ENCODE data around the gene TOR1AIP2. TPM values are rescaled to one million over a fixed set of nuclear protein-coding genes. Genes with fewer than 3 reads are reported as not detected.

TOR1AIP2 gene
- total and polyA plus RNA-seq, 2 of the 8 experiments (the other 6 are each of a cell fraction or from before 2014, with no cell fraction given) = 12.1 to 75.2 TPM

- ChIA-PET CTCF (ENCODE audit: partially characterized antibody) (interaction anchor here (1.1 to 2.3 kb wide), 4 partner anchors 9 to 313 kb away, joined by 3 to 8 read pairs (median 4); no protein-coding TSS in a partner anchor), POLR2A (ENCODE audit: partially characterized antibody) (interaction anchor here (0.8 kb wide), 1 partner anchor 9 kb away, joined by 3 read pairs; no protein-coding TSS in a partner anchor)
- H4K91ac ChIP-seq (replicated peaks; ENCODE audit: insufficient read length, low read length) = no peak overlapping the region
- peaks cover 0 to 13% of the 10 kb centered on the region in 2 experiments; a peak in 2 of 4 replicates for H3K79me2 ChIP-seq (ENCODE audit: control insufficient read depth in 1 of 2, insufficient read depth in 2 of 2, low read length in 2 of 2)
- peaks cover 4 to 5% of the 10 kb centered on the region in 2 experiments for H4K20me1 ChIP-seq (replicated peaks in 1 of 2; ENCODE audit: control insufficient read depth in 1 of 2, insufficient read depth in 2 of 2, low read length in 2 of 2)
- no peak for FAIRE-seq
- no peaks in the 10 kb centered on the region for H3K27me3 ChIP-seq (replicated peaks in 1 of 4; ENCODE audit: control insufficient read depth in 3 of 4, extremely low read depth in 1 of 4, insufficient read depth in 3 of 4, low read length in 3 of 4)
- H2BK15ac ChIP-seq (ENCODE audit: low read length) = no peak overlapping the region
- H2BK5ac ChIP-seq (ENCODE audit: low read depth, low read length) = no peak overlapping the region
- peaks cover 2 to 44% (median 18%) of the 10 kb centered on the region in 4 experiments; a peak in 7 of 8 replicates for H3K36me3 ChIP-seq (ENCODE audit: control insufficient read depth in 2 of 4, insufficient read depth in 4 of 4, low read length in 3 of 4)
- WGBS, 2 experiments (ENCODE audit: extremely low coverage in 1 of 2, insufficient coverage in 1 of 2, insufficient read length in 1 of 2, insufficient replicate concordance in 2 of 2, low coverage in 1 of 2, low lambda C conversion rate in 2 of 2, missing lambda C conversion rate in 1 of 2) = 87% methylated on average over 6 of the region's 6 CpGs; no CpG with 5 or more reads in 1 of the 2 experiments
- H4K8ac ChIP-seq (ENCODE audit: extremely low read depth, insufficient read depth, low read length) = no peak overlapping the region
- no peak overlapping the region for H3K14ac ChIP-seq (ENCODE audit: insufficient read length)
- no peak for DNase-seq (ENCODE audit: low read depth in 1 of 2, low spot score in 2 of 2)
- H3K23me2 ChIP-seq (ENCODE audit: low read depth, low read length) = no peaks in the 10 kb centered on the region
- H4K5ac ChIP-seq (ENCODE audit: insufficient read length, low read depth, low read length) = no peak overlapping the region
- no peak overlapping the region for H2BK120ac ChIP-seq (replicated peaks; ENCODE audit: low read depth, low read length)
- H3K18ac ChIP-seq (ENCODE audit: extremely low read depth, low read length) = no peak overlapping the region
- no peaks in the 10 kb centered on the region for H3K9me3 ChIP-seq (ENCODE audit: insufficient read depth in 2 of 2, low read depth in 1 of 2, low read length in 1 of 2)
- H3K4ac ChIP-seq (replicated peaks; ENCODE audit: insufficient read length, low read depth, low read length) = no peak overlapping the region
- no peak overlapping the region for H2BK20ac ChIP-seq (ENCODE audit: low read length)
- H3K79me1 ChIP-seq (ENCODE audit: low read depth, low read length) = no peaks in the 10 kb centered on the region
- H3K56ac ChIP-seq (replicated peaks; ENCODE audit: insufficient read length, low read depth, low read length) = no peak overlapping the region
- H3K27ac ChIP-seq (ENCODE audit: low read depth, low read length) = no peak overlapping the region
- no peak overlapping the region for H3K4me3 ChIP-seq (ENCODE audit: extremely low read depth in 1 of 4, insufficient read depth in 2 of 4, low read depth in 3 of 4, low read length in 4 of 4)
- H3K4me2 ChIP-seq (ENCODE audit: insufficient read depth in 1 of 2, low read depth in 2 of 2, low read length in 2 of 2) = no peak overlapping the region
- no peak overlapping the region for H3K9ac ChIP-seq (replicated peaks in 1 of 4; ENCODE audit: extremely low read depth in 1 of 4, low read depth in 3 of 4, low read length in 3 of 4)
- no peak overlapping the region for H2AK5ac ChIP-seq (ENCODE audit: low read depth, low read length)
- H2BK12ac ChIP-seq (ENCODE audit: low read depth, low read length) = no peak overlapping the region
- no peaks in the 10 kb centered on the region for H3K4me1 ChIP-seq (replicated peaks in 1 of 4; ENCODE audit: control insufficient read depth in 3 of 4, insufficient read depth in 4 of 4, low read length in 3 of 4)
- H3K23ac ChIP-seq (ENCODE audit: insufficient read length) = no peak overlapping the region
- H2AFZ ChIP-seq (ENCODE audit: low read length) = no peak overlapping the region
- TF ChIP-seq BRCA1 (IDR thresholded peaks at IDR 0.05; ENCODE audit: low read depth, low read length) = no peak
- no peak for TF ChIP-seq SRF (IDR thresholded peaks at IDR 0.05; ENCODE audit: low read depth, low read length)
- no peak for TF ChIP-seq SIRT6 (IDR thresholded peaks at IDR 0.05; ENCODE audit: low read length)
- TF ChIP-seq ASH2L (IDR thresholded peaks at IDR 0.05; ENCODE audit: low read length) = no peak
- no peak for TF ChIP-seq RAD21 (IDR thresholded peaks at IDR 0.05 in 1 of 2, conservative IDR thresholded peaks at IDR 0.05 in 1 of 2; ENCODE audit: low read depth in 2 of 2, low read length in 2 of 2)
- no peak for TF ChIP-seq SIX5 (IDR thresholded peaks at IDR 0.05; ENCODE audit: low read depth, low read length)
- TF ChIP-seq TCF12 (IDR thresholded peaks at IDR 0.05; ENCODE audit: low read depth, low read length) = no peak
- TF ChIP-seq TAF7 (optimal IDR thresholded peaks at IDR 0.05; ENCODE audit: borderline replicate concordance, low read depth, low read length) = no peak
- TF ChIP-seq NANOG (IDR thresholded peaks at IDR 0.05; ENCODE audit: insufficient read depth, low read depth, low read length, poor library complexity, severe bottlenecking) = no peak
- no peak for TF ChIP-seq EGR1 (IDR thresholded peaks at IDR 0.05; ENCODE audit: borderline replicate concordance, low read depth, low read length)
- TF ChIP-seq SIN3A (conservative IDR thresholded peaks at IDR 0.05 in 1 of 2, IDR thresholded peaks at IDR 0.05 in 1 of 2; ENCODE audit: low read depth in 1 of 2, low read length in 2 of 2) = no peak
- no peak for TF ChIP-seq EZH2 (IDR thresholded peaks at IDR 0.05; ENCODE audit: low read depth, low read length, severe bottlenecking)
- TF ChIP-seq SAP30 (IDR thresholded peaks at IDR 0.05; ENCODE audit: insufficient read depth, insufficient replicate concordance, low read length) = no peak
- TF ChIP-seq BCL11A (IDR thresholded peaks at IDR 0.05; ENCODE audit: low read depth in 2 of 2, low read length in 2 of 2) = no peak
Measured at GRCh38 chr1:179865377-179865776, 12.2 kb downstream of the TOR1AIP2 start.

All from H1 (cell line).